ENCODE measurements around the gene RAB37.

DNA sequence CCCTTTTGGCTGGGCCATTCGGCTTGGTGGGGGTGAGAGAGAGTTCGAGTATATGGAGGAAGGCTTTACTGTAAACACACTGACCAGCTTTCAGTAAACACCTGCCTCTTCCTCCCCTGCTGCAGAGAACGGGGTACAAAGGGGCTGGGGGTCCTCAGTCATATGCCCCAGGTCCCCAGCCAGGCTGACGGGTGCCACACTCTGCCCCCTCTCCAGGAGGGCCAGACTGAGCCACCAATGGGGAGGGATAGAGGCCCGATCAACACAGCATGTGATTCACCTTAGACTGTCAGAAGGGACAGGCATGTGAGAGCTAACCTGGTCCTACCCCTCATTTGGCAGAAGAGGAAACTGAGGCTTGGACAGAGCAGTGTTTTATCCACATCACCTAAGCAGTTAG, 24.4 kb downstream of the RAB37 start:
- TF ChIP-seq CTCF (IDR thresholded peaks at IDR 0.05; ENCODE audit: low read depth, low read length) (no peak), POLR2A (IDR thresholded peaks at IDR 0.05; ENCODE audit: extremely low read depth, insufficient read length) (no peak)

Measured in NB4 (cell line).